Peyer's patch (tissue), 4 donors: ENCODE measurements around the gene TRIM50. TPM values are rescaled to one million over a fixed set of nuclear protein-coding genes. Genes with fewer than 3 reads are reported as not detected.
A peak's percentile ranks its signal among the peaks of the same experiment; 100 is the strongest.

Experiments
- DNase-seq, 3 donors: peaks; one replicate each; pipeline ENCODE4 v3.0.0-alpha.2; 2017 to 2019
- H3K27ac ChIP-seq, 4 donors: fragments of 200-600 bp; sonication (generic); one replicate each; pipeline ENCODE4 v1.5.1; 2016 to 2019
- H3K27me3 ChIP-seq, 2 donors: fragments of 200-600 bp; sonication (generic); one replicate each; pipeline ENCODE4 v1.5.1; 2019
- H3K36me3 ChIP-seq, 3 donors: fragments of 200-600 bp; sonication (generic); one replicate each; pipeline ENCODE4 v1.5.1; 2016 to 2019
- H3K4me1 ChIP-seq, 4 donors: fragments of 200-600 bp; sonication (generic); one replicate each; pipeline ENCODE4 v1.5.1; 2016 to 2019
- H3K4me3 ChIP-seq, 4 donors: fragments of 200-600 bp; sonication (generic); 1 replicate in 3 of 4; 2 replicates in 1 of 4; pipeline ENCODE4 v1.5.1; 2016 to 2019; ENCODE audit warnings: mild to moderate bottlenecking in 1 of 4
- H3K9me3 ChIP-seq, 4 donors: fragments of 200-600 bp; sonication (generic); one replicate each; pipeline ENCODE4 v1.5.1; 2016 to 2019; ENCODE audit warnings: mild to moderate bottlenecking in 1 of 4
- CTCF ChIP-seq, 6 experiments: fragments of 450-650 bp in 4 of 6; fragments of 200-600 bp in 2 of 6; sonication (generic) in 1 of 6; IDR thresholded peaks; one replicate each; pipeline ENCODE4 v1.5.1; 2017 to 2019; ENCODE audit warnings: antibody characterized with exemption in 6 of 6, mild to moderate bottlenecking in 3 of 6, moderate library complexity in 1 of 6
- POLR2A ChIP-seq, 2 donors: fragments of 450-650 bp; IDR thresholded peaks; one replicate each; pipeline ENCODE4 v1.5.1; 2017; ENCODE audit warnings: antibody characterized with exemption in 2 of 2, mild to moderate bottlenecking in 2 of 2, moderate library complexity in 2 of 2
- total RNA-seq, 4 donors: library from RNA; depleted of rRNA; stranded (reverse); fragments of >200 nt; gene quantifications; one replicate each; pipeline ENCODE4 v1.1.0, GENCODE V29; 2016

TRIM50 gene
- total RNA-seq, 4 donors from 2014 or later = 1.1 to 5.4 (median 2.6) TPM; not detected in 1

GRCh38 chr7:73358590-73359275 is 30.9 kb upstream of the TRIM50 start:
- H3K4me3 ChIP-seq = peak overlapping the region in 1 of 4 donors; percentile 33

GRCh38 chr7:73356159-73356558 is 28.3 kb upstream of the TRIM50 start:
- no peaks in the 10 kb centered on the region for H3K36me3 ChIP-seq
- H3K27ac ChIP-seq = no peak overlapping the region
- TF ChIP-seq CTCF (IDR thresholded peaks at IDR 0.05) = no peak
- no peak for TF ChIP-seq POLR2A (IDR thresholded peaks at IDR 0.05)
- DNase-seq = no peak
- H3K27me3 ChIP-seq = no peaks in the 10 kb centered on the region
- peaks cover 0 to 13% (median 0%) of the 10 kb centered on the region in 4 donors for H3K4me1 ChIP-seq
- H3K4me3 ChIP-seq = no peak overlapping the region
- peaks cover 0 to 4% (median 0%) of the 10 kb centered on the region in 4 donors for H3K9me3 ChIP-seq

More at GRCh38 chr7:73358590-73359275, 30.9 kb upstream of the TRIM50 start:
- no peaks in the 10 kb centered on the region for H3K27me3 ChIP-seq
- peaks cover 0 to 13% (median 0%) of the 10 kb centered on the region in 4 donors for H3K4me1 ChIP-seq
- H3K27ac ChIP-seq = peak overlapping the region in 2 of 4 donors; percentile 39 to 54
- no peaks in the 10 kb centered on the region for H3K9me3 ChIP-seq
- DNase-seq = no peak
- H3K36me3 ChIP-seq = no peaks in the 10 kb centered on the region
- no peak for TF ChIP-seq CTCF (IDR thresholded peaks at IDR 0.05)
- TF ChIP-seq POLR2A (IDR thresholded peaks at IDR 0.05) = no peak

- H3K27me3 ChIP-seq = no peaks in the 10 kb centered on the region
- no peak overlapping the region for H3K4me3 ChIP-seq
- no peak for TF ChIP-seq POLR2A (IDR thresholded peaks at IDR 0.05)
- no peak for TF ChIP-seq CTCF (IDR thresholded peaks at IDR 0.05)
- peaks cover 0 to 4% (median 0%) of the 10 kb centered on the region in 4 donors for H3K9me3 ChIP-seq
- H3K4me1 ChIP-seq = peaks cover 0 to 13% (median 0%) of the 10 kb centered on the region in 4 donors
- no peaks in the 10 kb centered on the region for H3K36me3 ChIP-seq
- no peak for DNase-seq
- no peak overlapping the region for H3K27ac ChIP-seq
Observed at GRCh38 chr7:73354821-73355220, 26.9 kb upstream of the TRIM50 start.

- Histone ChIP-seq H3K9me3 (peaks cover 0 to 4% (median 0%) of the 10 kb centered on the region in 4 donors), H3K27me3 (no peaks in the 10 kb centered on the region), H3K4me3 (no peak overlapping the region), H3K27ac (no peak overlapping the region), H3K4me1 (peaks cover 0 to 13% (median 0%) of the 10 kb centered on the region in 4 donors), H3K36me3 (no peaks in the 10 kb centered on the region)
- no peak for DNase-seq
- no peak for TF ChIP-seq POLR2A (IDR thresholded peaks at IDR 0.05)
- TF ChIP-seq CTCF (IDR thresholded peaks at IDR 0.05) = no peak
Observed at GRCh38 chr7:73354196-73354595, 26.3 kb upstream of the TRIM50 start.

- H3K36me3 ChIP-seq = no peaks in the 10 kb centered on the region
- no peak overlapping the region for H3K27ac ChIP-seq
- no peaks in the 10 kb centered on the region for H3K27me3 ChIP-seq
- H3K4me3 ChIP-seq = no peak overlapping the region
- H3K4me1 ChIP-seq = peaks cover 0 to 7% (median 0%) of the 10 kb centered on the region in 4 donors
- TF ChIP-seq CTCF (IDR thresholded peaks at IDR 0.05) (no peak), POLR2A (IDR thresholded peaks at IDR 0.05) (no peak)
- DNase-seq = no peak
- peaks cover 0 to 4% (median 0%) of the 10 kb centered on the region in 4 donors for H3K9me3 ChIP-seq
Observed at GRCh38 chr7:73353243-73353642, 25.4 kb upstream of the TRIM50 start.
